GM12801 (cell line): ENCODE data around the gene ROR1.

Source experiments
- TF ChIP-seq, protein P1 (sequence below): IDR thresholded peaks from one replicate; pipeline ENCODE4 v1.5.1; 2011; ENCODE audit warnings: control low read depth; ENCODE audit not compliant: insufficient read length; ENCODE audit errors: extremely low read depth

The ROR1 gene

GRCh38 chr1:64046243-64046642 is 272.4 kb downstream of the ROR1 start:
- TF ChIP-seq, protein P1, sequence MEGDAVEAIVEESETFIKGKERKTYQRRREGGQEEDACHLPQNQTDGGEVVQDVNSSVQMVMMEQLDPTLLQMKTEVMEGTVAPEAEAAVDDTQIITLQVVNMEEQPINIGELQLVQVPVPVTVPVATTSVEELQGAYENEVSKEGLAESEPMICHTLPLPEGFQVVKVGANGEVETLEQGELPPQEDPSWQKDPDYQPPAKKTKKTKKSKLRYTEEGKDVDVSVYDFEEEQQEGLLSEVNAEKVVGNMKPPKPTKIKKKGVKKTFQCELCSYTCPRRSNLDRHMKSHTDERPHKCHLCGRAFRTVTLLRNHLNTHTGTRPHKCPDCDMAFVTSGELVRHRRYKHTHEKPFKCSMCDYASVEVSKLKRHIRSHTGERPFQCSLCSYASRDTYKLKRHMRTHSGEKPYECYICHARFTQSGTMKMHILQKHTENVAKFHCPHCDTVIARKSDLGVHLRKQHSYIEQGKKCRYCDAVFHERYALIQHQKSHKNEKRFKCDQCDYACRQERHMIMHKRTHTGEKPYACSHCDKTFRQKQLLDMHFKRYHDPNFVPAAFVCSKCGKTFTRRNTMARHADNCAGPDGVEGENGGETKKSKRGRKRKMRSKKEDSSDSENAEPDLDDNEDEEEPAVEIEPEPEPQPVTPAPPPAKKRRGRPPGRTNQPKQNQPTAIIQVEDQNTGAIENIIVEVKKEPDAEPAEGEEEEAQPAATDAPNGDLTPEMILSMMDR: no peak

DNA sequence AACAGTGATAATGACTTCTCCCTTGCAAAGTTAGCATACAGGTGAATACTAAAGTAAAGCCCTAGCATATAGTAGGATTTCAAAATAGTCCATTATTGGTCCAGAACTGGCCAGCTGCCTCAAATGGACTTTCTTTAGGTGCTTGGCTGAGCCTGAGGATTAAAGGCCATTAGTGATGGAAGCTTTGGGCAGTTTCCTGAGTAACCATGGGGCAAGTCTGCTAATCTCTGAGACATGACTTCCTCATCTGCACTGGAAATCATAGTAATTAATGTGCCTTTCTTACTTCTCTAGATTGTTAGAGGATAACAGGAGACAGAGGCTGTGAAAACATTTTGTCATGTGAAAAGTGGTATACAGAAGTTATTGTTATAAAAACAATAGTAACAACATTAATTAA is 273.1 kb downstream of the ROR1 start:
- TF ChIP-seq, protein P1: no peak

DNA sequence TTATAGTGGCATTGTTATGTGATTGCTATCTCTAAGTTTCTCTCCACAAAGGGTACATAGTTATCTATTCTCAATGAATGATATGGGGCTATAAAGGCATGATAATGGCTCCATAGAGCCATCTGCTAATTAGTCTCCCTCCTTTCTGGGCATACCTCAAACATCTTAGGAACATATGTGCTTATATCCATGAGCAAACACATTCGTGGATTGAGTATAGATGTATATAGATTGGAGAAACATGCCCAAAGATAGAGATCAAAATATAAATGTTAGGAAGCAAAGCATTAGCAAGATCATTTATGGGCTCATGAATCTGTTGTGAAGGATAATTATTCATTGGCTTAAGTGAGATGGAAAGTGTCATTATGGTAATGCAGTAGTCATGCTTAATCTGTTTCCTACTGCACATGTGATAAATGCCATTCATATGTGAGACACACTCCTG is 273.8 kb downstream of the ROR1 start:
- TF ChIP-seq, protein P1: no peak

GRCh38 chr1:64049900-64050540 is 276.2 kb downstream of the ROR1 start:
- TF ChIP-seq, protein P1: no peak

DNA sequence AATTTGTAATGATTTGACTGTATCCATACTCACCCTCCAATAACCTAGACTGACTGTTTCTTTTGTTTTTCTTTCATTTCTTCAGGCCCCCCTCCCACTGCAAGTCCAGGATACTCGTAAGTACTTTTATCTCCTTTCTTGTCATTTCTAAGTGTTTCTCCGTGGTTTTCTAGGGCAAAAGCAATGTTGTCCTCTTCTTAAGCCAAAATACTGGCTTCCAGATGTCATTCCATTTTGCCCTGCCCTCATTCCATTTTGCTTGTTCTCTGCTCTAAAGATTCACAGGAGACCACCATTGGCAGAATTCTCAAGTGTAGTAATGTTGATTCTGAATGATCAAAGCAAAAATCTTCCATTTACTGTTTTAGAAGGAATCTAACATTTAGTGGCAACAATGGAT is 276.8 kb downstream of the ROR1 start:
- TF ChIP-seq, protein P1: no peak

DNA sequence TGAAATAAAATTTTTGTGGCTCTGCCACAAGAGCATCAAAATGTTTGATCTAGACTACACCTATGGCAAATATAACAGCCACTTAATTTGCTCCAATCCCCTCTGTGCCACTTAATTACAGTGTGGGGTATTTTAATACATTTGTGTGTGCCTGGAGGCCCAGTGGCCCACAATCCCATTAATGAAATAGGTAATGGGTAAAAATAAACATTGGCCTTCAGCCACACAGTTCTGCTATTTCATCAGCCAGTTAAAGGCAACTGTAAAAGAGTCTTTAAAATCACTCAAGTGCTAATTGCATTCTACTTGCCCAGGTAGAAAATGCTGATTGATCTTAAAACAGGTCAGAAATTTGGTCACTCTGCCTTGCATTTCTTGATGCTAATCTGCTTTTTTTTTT is 278.0 kb downstream of the ROR1 start:
- TF ChIP-seq, protein P1: no peak

DNA sequence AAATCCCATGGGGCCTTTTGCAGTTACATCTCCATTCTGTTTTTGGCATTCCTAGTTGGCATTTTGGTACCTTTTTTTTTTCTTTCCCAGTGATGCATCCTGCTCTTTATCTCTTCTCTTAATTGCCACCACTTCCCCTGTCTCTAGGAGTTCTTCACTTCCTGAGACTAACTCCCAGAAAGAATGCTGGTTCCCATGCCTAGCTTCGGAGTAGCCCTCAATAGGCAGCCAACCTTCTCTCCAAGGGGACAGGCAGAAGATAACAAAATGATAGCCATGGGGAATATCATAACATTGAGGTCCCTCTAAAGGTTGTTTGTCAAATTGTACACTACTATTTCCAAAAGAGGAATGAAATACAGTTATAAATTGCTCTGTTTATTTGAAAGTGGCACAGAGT is 279.0 kb downstream of the ROR1 start:
- TF ChIP-seq, protein P1: no peak
